GM19467 (cell line): ENCODE results near the gene TRAPPC8.
"Not testable (repeated sequence)": the region's sequence is repeated elsewhere in the genome, so short reads cannot be mapped to it uniquely, and the experiment has no call there.

Experiments used
- ATAC-seq: cut with Tn5 transposase; IDR thresholded peaks from one replicate; pipeline ENCODE4 v1.9.1; 2021; ENCODE audit warnings: mild to moderate bottlenecking, moderate library complexity; ENCODE audit not compliant: unreplicated experiment

TRAPPC8 gene

GRCh38 chr18:31877900-31878299 lies 65.0 kb downstream of the TRAPPC8 start:
- ATAC-seq, result no peak

GRCh38 chr18:31876707-31877106 lies 66.2 kb downstream of the TRAPPC8 start:
- ATAC-seq, result no peak

- ATAC-seq, result no peak
These were observed 67.6 kb downstream of the TRAPPC8 start for GRCh38 chr18:31875301-31875700.

GRCh38 chr18:31863103-31863502 lies 79.8 kb downstream of the TRAPPC8 start:
- no peak for ATAC-seq

- ATAC-seq, result no peak
These were observed 82.4 kb downstream of the TRAPPC8 start for GRCh38 chr18:31860488-31860887.

GRCh38 chr18:31857526-31858106 lies 85.3 kb downstream of the TRAPPC8 start:
- ATAC-seq, result no peak

- no peak for ATAC-seq
These were observed 92.1 kb downstream of the TRAPPC8 start for GRCh38 chr18:31850844-31851243.

GRCh38 chr18:31840499-31840898 lies 102.4 kb downstream of the TRAPPC8 start:
- ATAC-seq, result no peak

- ATAC-seq, result no peak
These were observed 105.0 kb downstream of the TRAPPC8 start for GRCh38 chr18:31837879-31838278.

GRCh38 chr18:31835528-31836133 lies 107.3 kb downstream of the TRAPPC8 start:
- no peak for ATAC-seq

GRCh38 chr18:31831903-31832302 lies 111.0 kb downstream of the TRAPPC8 start:
- ATAC-seq, result no peak

- ATAC-seq, result no peak
These were observed 112.2 kb downstream of the TRAPPC8 start for GRCh38 chr18:31830686-31831085.

- ATAC-seq, result no peak
These were observed 114.3 kb downstream of the TRAPPC8 start for GRCh38 chr18:31828613-31829012.

- ATAC-seq, result not testable (repeated sequence)
These were observed 116.1 kb downstream of the TRAPPC8 start for GRCh38 chr18:31826673-31827325.

- ATAC-seq, result no peak
These were observed 117.2 kb downstream of the TRAPPC8 start for GRCh38 chr18:31825772-31826171.

- no peak for ATAC-seq
These were observed 121.3 kb downstream of the TRAPPC8 start for GRCh38 chr18:31821545-31822171.

- ATAC-seq, result no peak
These were observed 123.1 kb downstream of the TRAPPC8 start for GRCh38 chr18:31819925-31820229.

GRCh38 chr18:31819106-31819924 lies 123.6 kb downstream of the TRAPPC8 start:
- ATAC-seq, result peak; percentile 59

GRCh38 chr18:31814132-31814531 lies 128.8 kb downstream of the TRAPPC8 start:
- ATAC-seq, result no peak

- not testable (repeated sequence) for ATAC-seq
These were observed 132.4 kb downstream of the TRAPPC8 start for GRCh38 chr18:31810336-31811130.
